HG03066 (cell line): ENCODE results near the gene PITPNC1.
"Not testable (repeated sequence)": the region's sequence is repeated elsewhere in the genome, so short reads cannot be mapped to it uniquely, and the experiment has no call there.

Source experiments
- ATAC-seq: cut with Tn5 transposase; IDR thresholded peaks from one replicate; pipeline ENCODE4 v1.9.1; 2021; ENCODE audit warnings: low read depth; ENCODE audit not compliant: unreplicated experiment

PITPNC1 gene

GRCh38 chr17:67392111-67392510 lies 15.0 kb downstream of the PITPNC1 start:
- ATAC-seq: no peak

- no peak for ATAC-seq
These were observed 16.8 kb downstream of the PITPNC1 start for GRCh38 chr17:67393809-67394397.

- no peak for ATAC-seq
These were observed 22.6 kb downstream of the PITPNC1 start for GRCh38 chr17:67399676-67400075.

- ATAC-seq: no peak
These were observed 23.1 kb downstream of the PITPNC1 start for GRCh38 chr17:67400193-67400592.

- ATAC-seq: no peak
These were observed 24.0 kb downstream of the PITPNC1 start for GRCh38 chr17:67401106-67401505.

- no peak for ATAC-seq
These were observed 24.8 kb downstream of the PITPNC1 start for GRCh38 chr17:67401598-67402504.

- ATAC-seq: no peak
These were observed 26.0 kb downstream of the PITPNC1 start for GRCh38 chr17:67403065-67403464.

GRCh38 chr17:67403483-67403882 lies 26.4 kb downstream of the PITPNC1 start:
- ATAC-seq: no peak

- ATAC-seq: not testable (repeated sequence)
These were observed 31.4 kb downstream of the PITPNC1 start for GRCh38 chr17:67408455-67408830.

GRCh38 chr17:67411397-67411796 lies 34.3 kb downstream of the PITPNC1 start:
- no peak for ATAC-seq

GRCh38 chr17:67412032-67412431 lies 35.0 kb downstream of the PITPNC1 start:
- no peak for ATAC-seq

GRCh38 chr17:67412941-67413340 lies 35.9 kb downstream of the PITPNC1 start:
- no peak for ATAC-seq

- ATAC-seq: no peak
These were observed 36.3 kb downstream of the PITPNC1 start for GRCh38 chr17:67413388-67413787.

GRCh38 chr17:67414130-67414529 lies 37.0 kb downstream of the PITPNC1 start:
- no peak for ATAC-seq

GRCh38 chr17:67414559-67414958 lies 37.5 kb downstream of the PITPNC1 start:
- no peak for ATAC-seq

- no peak for ATAC-seq
These were observed 38.2 kb downstream of the PITPNC1 start for GRCh38 chr17:67415291-67415690.

- ATAC-seq: no peak
These were observed 40.4 kb downstream of the PITPNC1 start for GRCh38 chr17:67417507-67417906.

- no peak for ATAC-seq
These were observed 43.9 kb downstream of the PITPNC1 start for GRCh38 chr17:67420994-67421393.

- ATAC-seq: no peak
These were observed 44.8 kb downstream of the PITPNC1 start for GRCh38 chr17:67421869-67422273.

GRCh38 chr17:67422296-67422695 lies 45.2 kb downstream of the PITPNC1 start:
- not testable (repeated sequence) for ATAC-seq

- no peak for ATAC-seq
These were observed 45.8 kb downstream of the PITPNC1 start for GRCh38 chr17:67422897-67423296.

GRCh38 chr17:67425571-67426160 lies 48.6 kb downstream of the PITPNC1 start:
- ATAC-seq: no peak
